IMR-90 (cell line): ENCODE data around the gene TBCD. TPM values are rescaled to one million over a fixed set of nuclear protein-coding genes. Genes with fewer than 3 reads are reported as not detected.

Experiments
- ATAC-seq: fragments of 200-7000 bp; cut with Tn5 transposase; 2 replicates; pipeline ENCODE4 v1.9.1; 2020; ENCODE audit warnings: low read depth, mild to moderate bottlenecking, moderate library complexity
- BruUV-seq: library from RNA; stranded (reverse); fragments of 400-500 nt; replicated peaks from 2 replicates; lab custom pipeline; 2021; lab: Mats Ljungman, UMichigan
- CTCF ChIA-PET: fragments of 300-600 bp; formaldehyde crosslinking; extraction: SDS; loops from one replicate; lab custom pipeline; 2021; ENCODE audit warnings: antibody characterized with exemption; lab: Yijun Ruan, JAX
- POLR2A ChIA-PET: fragments of 300-600 bp; sonication (Branson Sonifier 250); formaldehyde crosslinking; loops from one replicate; lab custom pipeline; 2022; ENCODE audit warnings: antibody characterized with exemption; ENCODE audit not compliant: unreplicated experiment; lab: Charles Lee
- DNase-seq: peaks from one replicate; pipeline ENCODE4 v3.0.0; 2013
- H2AFZ ChIP-seq: replicated peaks from 2 replicates; pipeline ENCODE3; 2013; ENCODE audit warnings: low read length, mild to moderate bottlenecking; ENCODE audit not compliant: poor library complexity
- H2AK5ac ChIP-seq: 2 replicates; pipeline ENCODE4 v1.6.1; 2013; ENCODE audit warnings: low read depth, low read length, inconsistent platforms
- H2AK9ac ChIP-seq: replicated peaks from 2 replicates; pipeline ENCODE3; 2013; ENCODE audit warnings: mild to moderate bottlenecking, low read depth, low read length, moderate library complexity; ENCODE audit not compliant: poor library complexity
- H2BK120ac ChIP-seq: 2 replicates; pipeline ENCODE4 v1.6.1; 2013; ENCODE audit warnings: low read depth, low read length, inconsistent platforms
- H2BK15ac ChIP-seq: 3 replicates; pipeline ENCODE4 v1.6.1; 2013; ENCODE audit warnings: low read depth, low read length, inconsistent platforms
- H2BK20ac ChIP-seq: 2 replicates; pipeline ENCODE4 v1.6.1; 2013; ENCODE audit warnings: low read depth, mild to moderate bottlenecking, inconsistent platforms, low read length, moderate library complexity
- H2BK5ac ChIP-seq: 2 replicates; pipeline ENCODE4 v1.6.1; 2013; ENCODE audit warnings: mild to moderate bottlenecking, low read depth, low read length, inconsistent platforms; ENCODE audit not compliant: poor library complexity, severe bottlenecking
- H3K14ac ChIP-seq: replicated peaks from 2 replicates; pipeline ENCODE4 v1.6.1; 2013; ENCODE audit warnings: low read depth, low read length, inconsistent platforms
- H3K18ac ChIP-seq: 2 replicates; pipeline ENCODE4 v1.6.1; 2013; ENCODE audit warnings: low read depth, low read length, control low read depth
- H3K23ac ChIP-seq: 2 replicates; pipeline ENCODE4 v1.6.1; 2013; ENCODE audit warnings: low read depth, low read length, inconsistent platforms
- H3K27ac ChIP-seq: 2 replicates; pipeline ENCODE4 v1.5.1; 2013; ENCODE audit warnings: mild to moderate bottlenecking, control low read depth, low read length; ENCODE audit not compliant: insufficient read depth
- H3K27me3 ChIP-seq: 2 replicates; pipeline ENCODE4 v1.6.1; 2013; ENCODE audit warnings: low read length; ENCODE audit not compliant: control insufficient read depth, insufficient read depth
- H3K36me3 ChIP-seq: 2 replicates; pipeline ENCODE4 v1.6.1; 2013; ENCODE audit warnings: low read length, mixed read lengths; ENCODE audit not compliant: control insufficient read depth, insufficient read depth
- H3K4ac ChIP-seq: 2 replicates; pipeline ENCODE4 v1.6.1; 2013; ENCODE audit warnings: low read depth, low read length, inconsistent platforms
- H3K4me1 ChIP-seq: 2 replicates; pipeline ENCODE4 v1.6.1; 2013; ENCODE audit warnings: low read length, mixed read lengths; ENCODE audit not compliant: control insufficient read depth, insufficient read depth
- H3K4me2 ChIP-seq: 2 replicates; pipeline ENCODE4 v1.6.1; 2013; ENCODE audit warnings: low read depth, mild to moderate bottlenecking, control low read depth, low read length, moderate library complexity
- H3K4me3 ChIP-seq: 2 replicates; pipeline ENCODE4 v1.5.1; 2013; ENCODE audit warnings: low read depth, mild to moderate bottlenecking, control low read depth, low read length, moderate library complexity; ENCODE audit not compliant: insufficient read depth
- H3K56ac ChIP-seq: 2 replicates; pipeline ENCODE4 v1.6.1; 2013; ENCODE audit warnings: low read length, inconsistent platforms; ENCODE audit not compliant: insufficient read depth; ENCODE audit errors: extremely low read depth
- H3K79me1 ChIP-seq, 2 experiments: 2 replicates each; pipeline ENCODE4 v1.6.1; 2013; ENCODE audit warnings: low read length in 2 of 2, inconsistent platforms in 1 of 2, low read depth in 1 of 2
- H3K9ac ChIP-seq: 2 replicates; pipeline ENCODE4 v1.6.1; 2013; ENCODE audit warnings: low read depth, low read length, control low read depth
- H3K9me1 ChIP-seq: 2 replicates; pipeline ENCODE4 v1.6.1; 2013; ENCODE audit warnings: low read length, inconsistent platforms; ENCODE audit not compliant: insufficient read depth
- H3K9me3 ChIP-seq: 2 replicates; pipeline ENCODE4 v1.6.1; 2013; ENCODE audit warnings: low read length; ENCODE audit not compliant: control insufficient read depth, insufficient read depth
- H4K20me1 ChIP-seq: 2 replicates; pipeline ENCODE4 v1.6.1; 2013; ENCODE audit warnings: low read length, inconsistent platforms; ENCODE audit not compliant: insufficient read depth
- H4K5ac ChIP-seq: 2 replicates; pipeline ENCODE4 v1.6.1; 2013; ENCODE audit warnings: mild to moderate bottlenecking, low read depth, low read length, control low read depth
- H4K8ac ChIP-seq, 2 experiments: 2 replicates each; pipeline ENCODE4 v1.6.1; 2013; ENCODE audit warnings: low read depth in 2 of 2, low read length in 2 of 2, control low read depth in 1 of 2, inconsistent platforms in 1 of 2
- H4K91ac ChIP-seq: 2 replicates; pipeline ENCODE4 v1.6.1; 2013; ENCODE audit warnings: low read depth, low read length, inconsistent platforms; ENCODE audit not compliant: insufficient read depth
- BHLHE40 ChIP-seq: fragments of 150-350 bp; IDR thresholded peaks from 2 replicates; pipeline ENCODE4 v1.6.1; 2016; ENCODE audit warnings: mild to moderate bottlenecking, low read depth, low read length
- CEBPB ChIP-seq: IDR thresholded peaks from 2 replicates; pipeline ENCODE4 v1.6.1; 2012; ENCODE audit warnings: low read depth, low read length, improper control_type of control experiment
- CHD1 ChIP-seq: IDR thresholded peaks from 2 replicates; pipeline ENCODE4 v1.6.1; 2012; ENCODE audit warnings: low read depth, low read length, improper control_type of control experiment
- CTCF ChIP-seq: conservative IDR thresholded peaks from 2 replicates; pipeline ENCODE4 v1.5.1; 2012; ENCODE audit warnings: mild to moderate bottlenecking, low read depth, low read length, improper control_type of control experiment
- FOS ChIP-seq: fragments of 150-350 bp; IDR thresholded peaks from 2 replicates; pipeline ENCODE4 v1.6.1; 2016; ENCODE audit warnings: low read depth, low read length
- MAFK ChIP-seq: IDR thresholded peaks from 2 replicates; pipeline ENCODE4 v1.6.1; 2012; ENCODE audit warnings: low read depth, low read length, improper control_type of control experiment
- MAZ ChIP-seq: IDR thresholded peaks from 2 replicates; pipeline ENCODE4 v1.6.1; 2012; ENCODE audit warnings: low read depth, mild to moderate bottlenecking, low read length, improper control_type of control experiment, moderate library complexity, borderline replicate concordance
- MXI1 ChIP-seq: IDR thresholded peaks from 2 replicates; pipeline ENCODE4 v1.6.1; 2012; ENCODE audit warnings: low read depth, mild to moderate bottlenecking, low read length, moderate library complexity, borderline replicate concordance
- NFE2L2 ChIP-seq: fragments of 150-350 bp; IDR thresholded peaks from 2 replicates; pipeline ENCODE4 v1.6.1; 2016; ENCODE audit warnings: low read depth, mild to moderate bottlenecking, low read length
- POLR2A ChIP-seq: IDR thresholded peaks from 2 replicates; pipeline ENCODE4 v1.6.1; 2012; ENCODE audit warnings: mild to moderate bottlenecking, low read depth, low read length
- RAD21 ChIP-seq: IDR thresholded peaks from 2 replicates; pipeline ENCODE4 v1.6.1; 2012; ENCODE audit warnings: low read length, improper control_type of control experiment
- RCOR1 ChIP-seq: IDR thresholded peaks from 2 replicates; pipeline ENCODE4 v1.6.1; 2012; ENCODE audit warnings: mild to moderate bottlenecking, low read length, improper control_type of control experiment; ENCODE audit not compliant: insufficient replicate concordance
- RFX5 ChIP-seq: IDR thresholded peaks from 2 replicates; pipeline ENCODE4 v1.8.0; 2012; ENCODE audit warnings: low read depth, mild to moderate bottlenecking, low read length, moderate library complexity
- SMC3 ChIP-seq: fragments of 150-350 bp; IDR thresholded peaks from 2 replicates; pipeline ENCODE4 v1.6.1; 2016; ENCODE audit warnings: low read depth, mild to moderate bottlenecking, antibody characterized with exemption, low read length, moderate library complexity
- USF2 ChIP-seq: fragments of 150-350 bp; IDR thresholded peaks from 2 replicates; pipeline ENCODE4 v1.6.1; 2017; ENCODE audit warnings: mild to moderate bottlenecking, antibody characterized with exemption, low read length, low read depth
- whole genome bisulfite sequencing, 2 experiments: methylation state at CpG; one replicate each; pipeline versions ENCODE4 v1.1.5 to v1.1.7; 2013; ENCODE audit warnings: missing lambda C conversion rate in 2 of 2; ENCODE audit not compliant: insufficient read length in 1 of 2; ENCODE audit errors: extremely low coverage in 2 of 2; 5-methylcytosine and 5-hydroxymethylcytosine counted together
- dilution Hi-C: fragments of 300-500 bp; cut with HindIII; formaldehyde crosslinking; loops from one replicate; pipeline ENCODE4 v1.14.3; 2018; ENCODE audit warnings: low sequenced_read_pairs; ENCODE audit not compliant: unreplicated experiment
- in situ Hi-C: fragments of 300-500 bp; cut with MboI; formaldehyde crosslinking; loops from 3 replicates; pipeline ENCODE4 v1.14.3; 2019; ENCODE audit warnings: low sequenced_read_pairs, inconsistent platforms, mixed read lengths
- intact Hi-C: fragments of 100-400 bp; cut with micrococcal nuclease; formaldehyde crosslinking; loops from 2 replicates; pipeline ENCODE4 v1.10.0; 2022
- polyA plus RNA-seq, 3 experiments: library from polyadenylated mRNA; depleted of rRNA; stranded (reverse); fragments of >200 nt; gene quantifications; 2 replicates each; pipeline ENCODE4 v1.2.3, GENCODE V29; 2012; ENCODE audit warnings: low replicate concordance in 1 of 3
- total RNA-seq: library from RNA; depleted of rRNA; stranded (reverse); fragments of >200 nt; gene quantifications from 2 replicates; pipeline ENCODE4 v1.2.3, GENCODE V29; 2012
- TF ChIP-seq, protein P1 (sequence below): fragments of 150-350 bp; IDR thresholded peaks from 2 replicates; pipeline ENCODE4 v1.6.1; 2016; ENCODE audit warnings: low read depth, mild to moderate bottlenecking, low read length, moderate library complexity, borderline replicate concordance

TBCD gene
- total and polyA plus RNA-seq, 2 of the 4 experiments (the other 2 are of a cell fraction) = 21.9 to 54.5 TPM

- Histone ChIP-seq H3K9ac (no peak overlapping the region), H3K9me1 (peaks cover 5% of the 10 kb centered on the region; the same call in 1 of the 2 replicates), H3K23ac (no peak overlapping the region), H2BK20ac (no peak overlapping the region), H3K4me1 (peaks cover 7% of the 10 kb centered on the region), H3K36me3 (no peaks in the 10 kb centered on the region), H2BK15ac (no peak overlapping the region), H3K79me1 (peaks cover 5 to 62% of the 10 kb centered on the region in 2 experiments), H4K20me1 (peaks cover 6% of the 10 kb centered on the region), H2AK5ac (peak overlapping the region; percentile 2; the same call in 1 of the 2 replicates), H3K18ac (no peak overlapping the region), H2BK5ac (peak overlapping the region; percentile 13), H4K91ac (no peak overlapping the region), H3K4me2 (no peak overlapping the region), H2AFZ (no peak overlapping the region), H3K27ac (no peak overlapping the region), H3K9me3 (no peaks in the 10 kb centered on the region), H2BK120ac (no peak overlapping the region), H2AK9ac (no peak overlapping the region), H3K56ac (no peak overlapping the region), H3K14ac (no peak overlapping the region), H3K27me3 (no peaks in the 10 kb centered on the region), H3K4ac (no peak overlapping the region; the same call in 1 of the 2 replicates), H3K4me3 (no peak overlapping the region), H4K5ac (no peak overlapping the region), H4K8ac (no peak overlapping the region)
- intact Hi-C loops (no loop called here), dilution Hi-C loops (no loop called here), in situ Hi-C loops (no loop called here)
- CTCF ChIA-PET = no interaction called here
- DNase-seq = no peak
- POLR2A ChIA-PET = no interaction called here
- WGBS, 2 experiments = 94% methylated on average over 12 of the region's 18 CpGs; no CpG with 5 or more reads in 1 of the 2 experiments
- BruUV-seq = no TSS peak
- TF ChIP-seq, protein P1, sequence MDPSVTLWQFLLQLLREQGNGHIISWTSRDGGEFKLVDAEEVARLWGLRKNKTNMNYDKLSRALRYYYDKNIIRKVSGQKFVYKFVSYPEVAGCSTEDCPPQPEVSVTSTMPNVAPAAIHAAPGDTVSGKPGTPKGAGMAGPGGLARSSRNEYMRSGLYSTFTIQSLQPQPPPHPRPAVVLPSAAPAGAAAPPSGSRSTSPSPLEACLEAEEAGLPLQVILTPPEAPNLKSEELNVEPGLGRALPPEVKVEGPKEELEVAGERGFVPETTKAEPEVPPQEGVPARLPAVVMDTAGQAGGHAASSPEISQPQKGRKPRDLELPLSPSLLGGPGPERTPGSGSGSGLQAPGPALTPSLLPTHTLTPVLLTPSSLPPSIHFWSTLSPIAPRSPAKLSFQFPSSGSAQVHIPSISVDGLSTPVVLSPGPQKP = no peak
- no peak for TF ChIP-seq MAZ
- TF ChIP-seq RCOR1 = no peak
- TF ChIP-seq USF2 = no peak
- TF ChIP-seq RFX5 = no peak
- TF ChIP-seq BHLHE40 = no peak
- TF ChIP-seq CEBPB = no peak
- TF ChIP-seq CHD1 = no peak
- TF ChIP-seq NFE2L2 = no peak
- TF ChIP-seq POLR2A = no peak
- no peak for TF ChIP-seq SMC3
- TF ChIP-seq FOS = no peak
- no peak for TF ChIP-seq RAD21
- no peak for TF ChIP-seq MXI1
- TF ChIP-seq CTCF = no peak
- TF ChIP-seq MAFK = no peak
- no peak for ATAC-seq
Measured at GRCh38 chr17:82789806-82790205, 37.9 kb downstream of the TBCD start.
